HEK293T (cell line): Measurements from ENCODE around the gene PXT1.

Experiments
- CTCF ChIA-PET: fragments of 350-600 bp; formaldehyde crosslinking; extraction: SDS; loops from one replicate; lab custom pipeline; 2021; ENCODE audit warnings: antibody characterized with exemption, inconsistent platforms; lab: Yijun Ruan, JAX
- POLR2A ChIA-PET: fragments of 350-600 bp; formaldehyde crosslinking; extraction: SDS; loops from one replicate; lab custom pipeline; 2020; ENCODE audit warnings: antibody characterized with exemption, inconsistent platforms; lab: Yijun Ruan, JAX
- DNase-seq: peaks from one replicate; pipeline ENCODE4 v3.0.0; 2012; ENCODE audit warnings: mixed read lengths; ENCODE audit errors: extremely low spot score
- ARNT ChIP-seq: fragments of 450-650 bp; IDR thresholded peaks from 2 replicates; pipeline ENCODE4 v1.6.1; 2017; ENCODE audit warnings: mild to moderate bottlenecking
- BHLHE40 ChIP-seq: fragments of 450-650 bp; IDR thresholded peaks from 2 replicates; pipeline ENCODE4 v1.6.1; 2016; ENCODE audit warnings: mild to moderate bottlenecking, moderate library complexity, borderline replicate concordance
- CTBP1 ChIP-seq: fragments of 450-650 bp; IDR thresholded peaks from 2 replicates; pipeline ENCODE4 v1.6.1; 2016; ENCODE audit warnings: borderline replicate concordance
- ELF4 ChIP-seq: fragments of 450-650 bp; IDR thresholded peaks from 2 replicates; pipeline ENCODE4 v1.6.1; 2017; ENCODE audit warnings: antibody characterized with exemption
- FOXA1 ChIP-seq: fragments of 450-650 bp; IDR thresholded peaks from 2 replicates; pipeline ENCODE4 v1.6.1; 2016; ENCODE audit warnings: mild to moderate bottlenecking
- FOXK2 ChIP-seq: fragments of 450-650 bp; IDR thresholded peaks from 2 replicates; pipeline ENCODE4 v1.6.1; 2016; ENCODE audit warnings: mild to moderate bottlenecking
- FOXM1 ChIP-seq: fragments of 450-650 bp; IDR thresholded peaks from 2 replicates; pipeline ENCODE4 v1.6.1; 2017; ENCODE audit warnings: mild to moderate bottlenecking, borderline replicate concordance
- HDGF ChIP-seq: fragments of 450-650 bp; IDR thresholded peaks from 2 replicates; pipeline ENCODE4 v1.6.1; 2017; ENCODE audit warnings: antibody characterized with exemption, borderline replicate concordance
- L3MBTL2 ChIP-seq: fragments of 450-650 bp; conservative IDR thresholded peaks from 2 replicates; pipeline ENCODE4 v1.6.1; 2016; ENCODE audit warnings: mild to moderate bottlenecking
- LEF1 ChIP-seq: fragments of 450-650 bp; IDR thresholded peaks from 2 replicates; pipeline ENCODE4 v1.6.1; 2017; ENCODE audit warnings: mild to moderate bottlenecking, borderline replicate concordance
- NFRKB ChIP-seq: fragments of 450-650 bp; IDR thresholded peaks from 2 replicates; pipeline ENCODE4 v1.6.1; 2016; ENCODE audit warnings: mild to moderate bottlenecking, moderate library complexity
- PKNOX1 ChIP-seq: fragments of 450-650 bp; IDR thresholded peaks from 2 replicates; pipeline ENCODE4 v1.6.1; 2016
- SP1 ChIP-seq: fragments of 450-650 bp; IDR thresholded peaks from 2 replicates; pipeline ENCODE4 v1.6.1; 2017
- SUZ12 ChIP-seq: fragments of 450-650 bp; IDR thresholded peaks from 2 replicates; pipeline ENCODE4 v1.6.1; 2016; ENCODE audit warnings: mild to moderate bottlenecking
- TARDBP ChIP-seq: fragments of 450-650 bp; IDR thresholded peaks from 2 replicates; pipeline ENCODE4 v1.6.1; 2016
- ZNF384 ChIP-seq: fragments of 450-650 bp; IDR thresholded peaks from 2 replicates; pipeline ENCODE4 v1.6.1; 2016

Gene PXT1

GRCh38 chr6:36353411-36353915 is 89.2 kb downstream of the PXT1 start:
- ChIA-PET CTCF (interaction anchor here (0.8 kb wide), 1 partner anchor 51 kb away, joined by 3 read pairs; no protein-coding TSS in a partner anchor), POLR2A (interaction anchor here (1.2 kb wide), 1 partner anchor 240 kb away, joined by 3 read pairs; no protein-coding TSS in a partner anchor)
- no peak for DNase-seq
- TF ChIP-seq LEF1 (no peak), ELF4 (no peak), HDGF (no peak), ZNF384 (no peak), SUZ12 (no peak)

- no peak for DNase-seq
- POLR2A ChIA-PET = interaction anchor here (0.7 kb wide), 1 partner anchor 12 kb away, joined by 3 read pairs; no protein-coding TSS in a partner anchor
- CTCF ChIA-PET = interaction anchor here (0.8 kb wide), 1 partner anchor 50 kb away, joined by 3 read pairs; no protein-coding TSS in a partner anchor
- no peak for TF ChIP-seq FOXM1
- no peak for TF ChIP-seq L3MBTL2
- TF ChIP-seq FOXK2 = no peak
- TF ChIP-seq ZNF384 = no peak
- TF ChIP-seq HDGF = no peak
- no peak for TF ChIP-seq TARDBP
- TF ChIP-seq NFRKB = no peak
- TF ChIP-seq SUZ12 = no peak
- TF ChIP-seq BHLHE40 = no peak
Measured at GRCh38 chr6:36352477-36353157, 90.0 kb downstream of the PXT1 start.

GRCh38 chr6:36350681-36351571 is 91.7 kb downstream of the PXT1 start:
- ChIA-PET CTCF (interaction anchor here (1.4 to 2.7 kb wide), 2 partner anchors 10 to 49 kb away, joined by 5 to 19 read pairs; no protein-coding TSS in a partner anchor), POLR2A (interaction anchor here (0.7 to 1.4 kb wide), 2 partner anchors 10 to 72 kb away, joined by 3 read pairs; no protein-coding TSS in a partner anchor)
- no peak; the same call in 1 of the 2 replicates for TF ChIP-seq L3MBTL2
- TF ChIP-seq FOXK2 = no peak
- no peak for TF ChIP-seq ARNT
- no peak for TF ChIP-seq SUZ12
- no peak for TF ChIP-seq TARDBP
- TF ChIP-seq LEF1 = no peak
- no peak for TF ChIP-seq BHLHE40
- no peak for TF ChIP-seq PKNOX1
- no peak for TF ChIP-seq FOXA1
- no peak for TF ChIP-seq SP1
- TF ChIP-seq ELF4 = no peak
- no peak for TF ChIP-seq NFRKB
- no peak for TF ChIP-seq ZNF384
- TF ChIP-seq HDGF = no peak
- TF ChIP-seq CTBP1 = no peak
- DNase-seq = no peak

- ChIA-PET CTCF (interaction anchor here (0.6 to 2.7 kb wide), 3 partner anchors 9 to 1558 kb away, joined by 3 to 19 read pairs (median 5); partner anchors contain the start of gene BLTP3A), POLR2A (no interaction called here)
- no peak for DNase-seq
- TF ChIP-seq ELF4 (no peak), ZNF384 (no peak), FOXA1 (no peak), NFRKB (no peak), FOXK2 (no peak), L3MBTL2 (no peak), SUZ12 (no peak), HDGF (no peak)
Measured at GRCh38 chr6:36350082-36350481, 92.6 kb downstream of the PXT1 start.

- DNase-seq = no peak
- TF ChIP-seq NFRKB (no peak), ELF4 (no peak), ZNF384 (no peak), ARNT (no peak), FOXA1 (no peak), CTBP1 (no peak), FOXK2 (no peak), TARDBP (no peak), SP1 (no peak)
- ChIA-PET POLR2A (no interaction called here), CTCF (no interaction called here)
Measured at GRCh38 chr6:36349240-36349639, 93.4 kb downstream of the PXT1 start.

GRCh38 chr6:36347621-36348020 is 95.0 kb downstream of the PXT1 start:
- POLR2A ChIA-PET = no interaction called here
- no peak for DNase-seq
- TF ChIP-seq CTBP1 (no peak), SUZ12 (no peak), PKNOX1 (no peak), L3MBTL2 (no peak), FOXM1 (no peak), TARDBP (no peak), NFRKB (no peak), LEF1 (no peak), ARNT (no peak), ELF4 (no peak), SP1 (no peak), BHLHE40 (no peak), FOXA1 (no peak), FOXK2 (no peak), HDGF (no peak), ZNF384 (no peak)
- CTCF ChIA-PET = interaction anchor here (0.8 kb wide), 1 partner anchor 14 kb away, joined by 3 read pairs; no protein-coding TSS in a partner anchor
